ENCODE measurements around the gene ABCA7.
A peak's percentile ranks its signal among the peaks of the same experiment; 100 is the strongest.

The ABCA7 gene

GRCh38 chr19:1073956-1074517, 34.1 kb downstream of the ABCA7 start:
- DNase-seq = no peak

- DNase-seq = no peak
Observed at GRCh38 chr19:1074544-1075283, 34.8 kb downstream of the ABCA7 start.

GRCh38 chr19:1076046-1076386, 36.1 kb downstream of the ABCA7 start:
- DNase-seq = no peak

GRCh38 chr19:1076951-1077350, 37.0 kb downstream of the ABCA7 start:
- no peak for DNase-seq

- DNase-seq = no peak
Observed at GRCh38 chr19:1079566-1080111, 39.7 kb downstream of the ABCA7 start.

- no peak for DNase-seq
Observed at GRCh38 chr19:1080360-1081161, 40.7 kb downstream of the ABCA7 start.

- DNase-seq = no peak
Observed at GRCh38 chr19:1081301-1082164, 41.6 kb downstream of the ABCA7 start.

- peak; percentile 61 for DNase-seq
Observed at GRCh38 chr19:1082165-1082927, 42.4 kb downstream of the ABCA7 start.

- DNase-seq = no peak
Observed at GRCh38 chr19:1082928-1083816, 43.3 kb downstream of the ABCA7 start.

GRCh38 chr19:1084024-1084868, 44.3 kb downstream of the ABCA7 start:
- DNase-seq = no peak

- no peak for DNase-seq
Observed at GRCh38 chr19:1085053-1085658, 45.2 kb downstream of the ABCA7 start.

GRCh38 chr19:1085676-1086442, 46.0 kb downstream of the ABCA7 start:
- DNase-seq = no peak

GRCh38 chr19:1086613-1087012, 46.7 kb downstream of the ABCA7 start:
- no peak for DNase-seq

- no peak for DNase-seq
Observed at GRCh38 chr19:1087813-1088415, 48.0 kb downstream of the ABCA7 start.

- no peak for DNase-seq
Observed at GRCh38 chr19:1088416-1089010, 48.6 kb downstream of the ABCA7 start.

GRCh38 chr19:1089126-1089771, 49.3 kb downstream of the ABCA7 start:
- DNase-seq = no peak

GRCh38 chr19:1089891-1090290, 50.0 kb downstream of the ABCA7 start:
- DNase-seq = no peak
